ENCODE results near the gene TEX51.

Gene TEX51

DNA sequence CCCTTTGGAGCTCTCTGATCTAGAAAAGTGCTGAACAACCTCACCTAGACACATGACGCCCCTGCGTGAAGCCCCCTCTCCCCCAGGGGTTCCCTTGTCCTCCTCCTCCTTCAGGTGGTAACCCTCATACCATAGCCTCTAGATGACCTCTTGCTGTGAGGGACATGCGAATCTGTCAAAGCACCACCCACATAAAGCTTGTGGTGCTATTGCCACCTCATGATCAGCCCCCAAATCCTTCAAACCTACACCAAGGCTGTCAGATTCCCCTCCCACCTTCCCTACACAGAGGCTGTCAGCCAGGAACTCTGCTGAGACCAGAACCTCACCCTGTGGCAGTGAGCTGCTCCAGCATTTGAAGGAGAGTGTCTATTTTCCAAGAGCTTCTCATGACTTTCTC, 43.1 kb upstream of the TEX51 start:
- TF ChIP-seq, protein P1, sequence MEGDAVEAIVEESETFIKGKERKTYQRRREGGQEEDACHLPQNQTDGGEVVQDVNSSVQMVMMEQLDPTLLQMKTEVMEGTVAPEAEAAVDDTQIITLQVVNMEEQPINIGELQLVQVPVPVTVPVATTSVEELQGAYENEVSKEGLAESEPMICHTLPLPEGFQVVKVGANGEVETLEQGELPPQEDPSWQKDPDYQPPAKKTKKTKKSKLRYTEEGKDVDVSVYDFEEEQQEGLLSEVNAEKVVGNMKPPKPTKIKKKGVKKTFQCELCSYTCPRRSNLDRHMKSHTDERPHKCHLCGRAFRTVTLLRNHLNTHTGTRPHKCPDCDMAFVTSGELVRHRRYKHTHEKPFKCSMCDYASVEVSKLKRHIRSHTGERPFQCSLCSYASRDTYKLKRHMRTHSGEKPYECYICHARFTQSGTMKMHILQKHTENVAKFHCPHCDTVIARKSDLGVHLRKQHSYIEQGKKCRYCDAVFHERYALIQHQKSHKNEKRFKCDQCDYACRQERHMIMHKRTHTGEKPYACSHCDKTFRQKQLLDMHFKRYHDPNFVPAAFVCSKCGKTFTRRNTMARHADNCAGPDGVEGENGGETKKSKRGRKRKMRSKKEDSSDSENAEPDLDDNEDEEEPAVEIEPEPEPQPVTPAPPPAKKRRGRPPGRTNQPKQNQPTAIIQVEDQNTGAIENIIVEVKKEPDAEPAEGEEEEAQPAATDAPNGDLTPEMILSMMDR (IDR thresholded peaks at IDR 0.05; ENCODE audit: insufficient read depth, low read depth, low read length, missing control alignments) = no peak
- H3K4me3 ChIP-seq (ENCODE audit: low read depth, low read length) = no peak overlapping the region
- DNase-seq (ENCODE audit: low read depth) = no peak

DNA sequence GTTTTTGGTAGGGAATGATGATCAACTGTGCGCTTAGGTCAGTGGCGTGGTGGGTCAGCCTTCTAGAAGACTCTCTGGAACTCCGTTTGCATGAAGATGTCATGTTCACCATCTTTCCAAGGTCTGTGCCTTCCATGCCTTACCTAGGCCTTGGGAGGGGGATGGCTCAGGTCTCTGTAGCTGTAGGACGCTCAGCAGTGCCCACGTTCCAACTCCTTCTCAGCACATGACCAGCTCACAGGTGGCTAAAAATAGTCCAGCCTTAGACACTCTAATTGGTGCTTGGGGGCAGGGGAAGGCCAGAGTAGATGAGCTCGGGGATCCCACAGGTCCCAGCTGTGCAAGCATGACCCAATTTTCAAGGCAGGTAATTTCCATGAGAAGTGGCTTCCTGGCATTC, 42.3 kb upstream of the TEX51 start:
- no peak for DNase-seq (ENCODE audit: low read depth)
- TF ChIP-seq, protein P1 (IDR thresholded peaks at IDR 0.05; ENCODE audit: insufficient read depth, low read depth, low read length, missing control alignments) = no peak
- no peak overlapping the region for H3K4me3 ChIP-seq (ENCODE audit: low read depth, low read length)

DNA sequence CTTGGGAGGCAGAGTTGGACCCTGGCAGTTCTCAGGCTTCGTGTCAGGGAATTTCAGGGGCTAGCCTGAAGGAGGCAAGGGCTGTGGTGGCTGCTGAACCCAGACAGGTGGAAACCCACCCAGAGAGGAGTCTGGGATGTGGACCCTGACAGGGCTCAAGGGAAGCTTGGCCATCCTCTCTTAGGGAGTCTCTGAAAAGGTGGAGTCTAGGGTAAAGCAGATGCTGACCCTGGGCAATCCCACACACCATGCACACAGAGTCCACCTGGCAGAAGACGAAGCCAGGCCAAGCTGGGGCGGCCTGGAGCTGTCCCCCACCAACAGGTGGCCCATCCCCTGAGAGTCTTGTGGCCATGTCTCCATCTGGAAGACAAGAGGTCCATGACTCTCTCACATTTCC, 41.2 kb upstream of the TEX51 start:
- TF ChIP-seq, protein P1 (IDR thresholded peaks at IDR 0.05; ENCODE audit: insufficient read depth, low read depth, low read length, missing control alignments) = no peak
- DNase-seq (ENCODE audit: low read depth) = no peak
- no peak overlapping the region for H3K4me3 ChIP-seq (ENCODE audit: low read depth, low read length)

DNA sequence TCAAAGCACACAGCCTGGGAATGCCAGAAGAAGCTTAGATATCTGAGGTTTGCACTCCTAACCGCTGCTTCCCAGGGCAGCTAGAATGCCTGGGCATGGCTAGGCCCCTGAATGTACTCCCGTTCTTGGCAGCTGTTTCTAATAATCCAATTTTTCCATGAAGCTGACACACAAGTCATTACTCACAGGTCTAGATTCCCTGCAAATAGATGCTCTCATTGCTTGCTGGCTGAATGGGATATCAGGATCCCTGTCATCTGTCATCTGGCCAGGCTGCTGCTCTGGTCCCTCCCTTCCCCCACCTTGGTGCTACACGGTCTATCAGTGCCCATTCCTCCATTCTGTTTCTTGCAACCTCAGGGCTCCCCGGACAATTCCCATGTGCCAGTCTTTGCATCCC, 40.7 kb upstream of the TEX51 start:
- DNase-seq (ENCODE audit: low read depth) = no peak
- H3K4me3 ChIP-seq (ENCODE audit: low read depth, low read length) = no peak overlapping the region
- TF ChIP-seq, protein P1 (IDR thresholded peaks at IDR 0.05; ENCODE audit: insufficient read depth, low read depth, low read length, missing control alignments) = no peak

DNA sequence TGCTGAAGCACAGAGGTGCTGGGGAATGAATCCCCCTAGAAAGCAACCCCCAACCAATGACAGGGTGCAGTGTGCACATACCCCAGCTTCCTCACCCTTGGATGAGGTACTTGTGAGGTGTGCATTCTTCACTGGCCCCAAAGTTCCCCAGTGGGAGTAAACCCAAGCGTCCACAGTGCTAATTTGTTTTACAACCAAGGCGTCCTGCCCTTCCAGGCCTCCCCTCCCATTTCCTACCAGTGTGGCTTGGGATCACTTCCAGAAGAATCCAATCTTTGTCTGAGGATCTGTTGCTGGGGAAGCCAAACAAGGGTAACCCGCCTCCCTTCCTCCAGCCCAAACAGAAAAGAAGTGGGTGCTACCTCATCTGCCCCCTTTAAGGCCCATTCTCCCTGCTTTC, 40.3 kb upstream of the TEX51 start:
- TF ChIP-seq, protein P1 (IDR thresholded peaks at IDR 0.05; ENCODE audit: insufficient read depth, low read depth, low read length, missing control alignments) = no peak
- no peak overlapping the region for H3K4me3 ChIP-seq (ENCODE audit: low read depth, low read length)
- DNase-seq (ENCODE audit: low read depth) = no peak

DNA sequence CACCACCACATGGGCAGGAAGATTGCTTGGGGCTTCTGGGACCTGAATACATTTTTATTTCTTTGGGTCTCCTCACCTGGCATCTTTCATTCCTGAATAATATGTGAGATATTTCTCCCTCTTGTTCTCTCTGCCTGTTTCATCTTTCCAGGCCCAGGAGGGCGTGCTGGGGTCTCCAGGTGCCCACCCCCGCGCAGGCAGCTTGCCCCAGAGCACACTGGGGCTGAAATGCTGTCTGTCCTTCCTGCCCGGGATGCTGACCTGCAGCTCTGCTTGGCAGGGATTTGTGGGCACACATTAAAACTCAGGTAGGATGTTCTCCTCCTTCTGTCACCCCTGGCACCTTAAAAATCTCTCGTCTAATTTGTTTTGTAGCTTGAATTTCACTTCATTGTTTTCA, 39.7 kb upstream of the TEX51 start:
- no peak overlapping the region for H3K4me3 ChIP-seq (ENCODE audit: low read depth, low read length)
- TF ChIP-seq, protein P1 (IDR thresholded peaks at IDR 0.05; ENCODE audit: insufficient read depth, low read depth, low read length, missing control alignments) = no peak
- DNase-seq (ENCODE audit: low read depth) = no peak

DNA sequence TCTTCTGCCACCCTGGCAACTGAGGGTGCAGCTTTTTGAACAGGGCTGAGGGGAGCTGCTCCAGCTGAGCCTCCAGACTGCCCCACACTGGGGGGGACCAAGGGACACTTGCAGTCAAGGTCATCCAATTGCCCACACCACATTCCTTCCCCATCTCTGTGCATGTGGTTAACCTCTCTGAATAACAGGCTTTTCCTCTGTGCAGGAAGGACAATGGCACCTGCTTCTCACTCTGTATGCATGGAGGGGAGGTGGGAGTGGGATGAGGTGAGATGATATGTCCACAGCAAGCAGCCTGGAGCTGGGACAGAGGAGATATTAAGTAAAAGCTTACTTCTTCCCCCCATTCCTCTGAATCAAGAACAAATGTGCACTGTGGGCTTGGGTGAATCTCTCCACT, 39.1 kb upstream of the TEX51 start:
- TF ChIP-seq, protein P1 (IDR thresholded peaks at IDR 0.05; ENCODE audit: insufficient read depth, low read depth, low read length, missing control alignments) = no peak
- DNase-seq (ENCODE audit: low read depth) = no peak
- H3K4me3 ChIP-seq (ENCODE audit: low read depth, low read length) = no peak overlapping the region
